KMS-11 (cell line): ENCODE results near the gene OVAAL.

Experiments
- H2AFZ ChIP-seq: fragments of 200-600 bp; sonication (generic); 2 replicates; pipeline ENCODE4 v1.6.1; 2016; ENCODE audit warnings: antibody characterized with exemption, mixed run types, low read depth
- H3K27ac ChIP-seq: fragments of 200-600 bp; sonication (generic); 2 replicates; pipeline ENCODE4 v1.6.1; 2016; ENCODE audit warnings: mild to moderate bottlenecking, mixed run types
- H3K27me3 ChIP-seq: fragments of 200-600 bp; sonication (generic); 2 replicates; pipeline ENCODE4 v1.6.1; 2017; ENCODE audit warnings: mild to moderate bottlenecking, low read depth, mixed run types, moderate library complexity; ENCODE audit not compliant: insufficient read depth
- H3K36me3 ChIP-seq: fragments of 200-600 bp; sonication (generic); 2 replicates; pipeline ENCODE4 v1.6.1; 2017; ENCODE audit warnings: mild to moderate bottlenecking, mixed run types; ENCODE audit not compliant: insufficient read depth
- H3K4me1 ChIP-seq: fragments of 200-600 bp; sonication (generic); 2 replicates; pipeline ENCODE4 v1.6.1; 2016; ENCODE audit warnings: mild to moderate bottlenecking, low read depth, mixed run types; ENCODE audit not compliant: poor library complexity, severe bottlenecking
- H3K4me2 ChIP-seq: fragments of 200-600 bp; sonication (generic); 2 replicates; pipeline ENCODE4 v1.7.0; 2016; ENCODE audit warnings: mild to moderate bottlenecking, mixed run types
- H3K4me3 ChIP-seq: fragments of 200-600 bp; sonication (generic); IDR thresholded peaks from 2 replicates; pipeline ENCODE4 v1.6.1; 2017; ENCODE audit warnings: low read depth, low read length, mixed read lengths; ENCODE audit not compliant: insufficient read depth
- H3K79me2 ChIP-seq: fragments of 200-600 bp; sonication (generic); 2 replicates; pipeline ENCODE4 v1.6.1; 2016; ENCODE audit warnings: low read depth, mixed run types; ENCODE audit not compliant: insufficient read depth
- H3K9ac ChIP-seq: fragments of 200-600 bp; sonication (generic); 2 replicates; pipeline ENCODE4 v1.6.1; 2016; ENCODE audit warnings: mild to moderate bottlenecking, mixed run types
- H4K20me1 ChIP-seq: fragments of 200-600 bp; sonication (generic); 2 replicates; pipeline ENCODE4 v1.6.1; 2016; ENCODE audit warnings: mild to moderate bottlenecking, mixed run types; ENCODE audit not compliant: insufficient read depth
- CTCF ChIP-seq: fragments of 200-600 bp; sonication (generic); conservative IDR thresholded peaks from 2 replicates; pipeline ENCODE4 v1.6.1; 2017; ENCODE audit warnings: low read depth, mild to moderate bottlenecking, antibody characterized with exemption, low read length, moderate library complexity, mixed read lengths

The OVAAL gene

GRCh38 chr1:180595966-180596365, 37.2 kb downstream of the OVAAL start:
- no peaks in the 10 kb centered on the region for H3K79me2 ChIP-seq
- no peaks in the 10 kb centered on the region for H3K4me1 ChIP-seq
- TF ChIP-seq CTCF: no peak
- no peak overlapping the region for H3K4me3 ChIP-seq
- H3K27ac ChIP-seq: no peak overlapping the region
- no peaks in the 10 kb centered on the region for H3K36me3 ChIP-seq
- no peak overlapping the region for H3K4me2 ChIP-seq
- no peaks in the 10 kb centered on the region for H4K20me1 ChIP-seq
- H2AFZ ChIP-seq: no peak overlapping the region
- H3K9ac ChIP-seq: no peak overlapping the region
- no peaks in the 10 kb centered on the region for H3K27me3 ChIP-seq

- Histone ChIP-seq H3K27ac (no peak overlapping the region), H3K79me2 (no peaks in the 10 kb centered on the region), H3K4me3 (no peak overlapping the region), H3K4me1 (no peaks in the 10 kb centered on the region), H3K36me3 (no peaks in the 10 kb centered on the region), H3K9ac (no peak overlapping the region), H2AFZ (no peak overlapping the region), H4K20me1 (no peaks in the 10 kb centered on the region), H3K4me2 (no peak overlapping the region), H3K27me3 (no peaks in the 10 kb centered on the region)
- TF ChIP-seq CTCF: no peak
Measured at GRCh38 chr1:180597520-180597919, 38.8 kb downstream of the OVAAL start.

GRCh38 chr1:180598333-180598974, 39.7 kb downstream of the OVAAL start:
- Histone ChIP-seq H3K9ac (no peak overlapping the region), H3K4me2 (no peak overlapping the region), H3K27ac (no peak overlapping the region), H2AFZ (no peak overlapping the region), H3K4me3 (no peak overlapping the region), H3K79me2 (no peaks in the 10 kb centered on the region), H3K36me3 (no peaks in the 10 kb centered on the region), H4K20me1 (no peaks in the 10 kb centered on the region), H3K27me3 (no peaks in the 10 kb centered on the region), H3K4me1 (no peaks in the 10 kb centered on the region)
- no peak for TF ChIP-seq CTCF

- Histone ChIP-seq H2AFZ (no peak overlapping the region), H3K4me2 (no peak overlapping the region), H3K4me1 (no peaks in the 10 kb centered on the region), H3K9ac (no peak overlapping the region), H3K36me3 (no peaks in the 10 kb centered on the region), H3K79me2 (no peaks in the 10 kb centered on the region), H3K27ac (no peak overlapping the region), H3K4me3 (no peak overlapping the region), H3K27me3 (no peaks in the 10 kb centered on the region), H4K20me1 (no peaks in the 10 kb centered on the region)
- TF ChIP-seq CTCF: no peak
Measured at GRCh38 chr1:180600343-180600742, 41.6 kb downstream of the OVAAL start.
